T-cell (primary cell): Measurements from ENCODE around the gene CDC42BPB. TPM values are rescaled to one million over a fixed set of nuclear protein-coding genes. Genes with fewer than 3 reads are reported as not detected.

ENCODE experiments used
- ATAC-seq, 4 experiments: fragments of 200-7000 bp in 3 of 4; fragments of 150-1000 bp in 1 of 4; cut with Tn5 transposase; replicated peaks in 1 of 4; 1 replicate in 3 of 4; 2 replicates in 1 of 4; pipeline ENCODE4 v1.10.0; 2021; ENCODE audit warnings: moderate library complexity in 3 of 4, mild to moderate bottlenecking in 2 of 4, moderate number of reproducible peaks in 1 of 4
- CTCF ChIA-PET, 2 donors: fragments of 300-600 bp; sonication (Branson Sonifier 250); formaldehyde crosslinking; loops; one replicate each; lab custom pipeline; 2022; ENCODE audit warnings: antibody characterized with exemption in 2 of 2; lab: Charles Lee
- POLR2A ChIA-PET, 2 donors: fragments of 300-600 bp; sonication (Branson Sonifier 250); formaldehyde crosslinking; loops; one replicate each; lab custom pipeline; 2022; ENCODE audit warnings: antibody characterized with exemption in 2 of 2; lab: Charles Lee
- DNase-seq, 35 experiments: peaks; one replicate each; pipeline versions ENCODE4 v3.0.0 to v3.0.0-alpha.2; 2013 to 2023
- H3K27ac ChIP-seq: one replicate; pipeline ENCODE4 v1.5.1; 2013; ENCODE audit warnings: low read length
- H3K27me3 ChIP-seq, 2 experiments: replicated peaks in 1 of 2; 1 replicate in 1 of 2; 2 replicates in 1 of 2; pipeline versions ENCODE4 v1.6.1 to v1.7.0; 2013; ENCODE audit warnings: low read length in 1 of 2, mixed read lengths in 1 of 2; ENCODE audit not compliant: control insufficient read depth in 2 of 2, insufficient read depth in 2 of 2; ENCODE audit errors: extremely low read depth in 1 of 2
- H3K36me3 ChIP-seq, 2 donors: 1 replicate in 1 of 2; 2 replicates in 1 of 2; pipeline versions ENCODE4 v1.6.1 to v1.7.0; 2013; ENCODE audit warnings: low read length in 1 of 2; ENCODE audit not compliant: control insufficient read depth in 2 of 2, insufficient read depth in 1 of 2; ENCODE audit errors: extremely low read depth in 1 of 2
- H3K4me1 ChIP-seq, 2 experiments: 1 replicate in 1 of 2; 2 replicates in 1 of 2; pipeline versions ENCODE4 v1.6.1 to v1.7.0; 2013; ENCODE audit warnings: low read length in 2 of 2, mixed read lengths in 1 of 2; ENCODE audit not compliant: insufficient read depth in 2 of 2, control insufficient read depth in 1 of 2; ENCODE audit errors: extremely low read depth in 1 of 2
- H3K4me3 ChIP-seq, 2 donors: 1 replicate in 1 of 2; 2 replicates in 1 of 2; pipeline versions ENCODE4 v1.5.1 to v1.7.0; 2013; ENCODE audit warnings: mild to moderate bottlenecking in 2 of 2, low read length in 1 of 2, moderate library complexity in 1 of 2; ENCODE audit not compliant: control insufficient read depth in 1 of 2; ENCODE audit errors: extremely low read depth in 1 of 2
- H3K9me3 ChIP-seq: 2 replicates; pipeline ENCODE4 v1.7.0; 2013
- H3K27ac Mint-ChIP-seq, 2 donors: one replicate each; pipeline ENCODE4 v1.8.0; 2020 to 2021; ENCODE audit warnings: mild to moderate bottlenecking in 2 of 2, mixed read lengths in 2 of 2
- H3K27me3 Mint-ChIP-seq, 2 donors: one replicate each; pipeline ENCODE4 v1.8.0; 2021 to 2022; ENCODE audit warnings: mixed read lengths in 2 of 2
- H3K36me3 Mint-ChIP-seq: one replicate; pipeline ENCODE4 v1.8.0; 2021; ENCODE audit warnings: mixed read lengths
- H3K4me1 Mint-ChIP-seq, 3 donors: one replicate each; pipeline ENCODE4 v1.8.0; 2020 to 2022; ENCODE audit warnings: mixed read lengths in 3 of 3, mild to moderate bottlenecking in 1 of 3
- H3K4me3 Mint-ChIP-seq, 3 donors: one replicate each; pipeline ENCODE4 v1.8.0; 2020 to 2022; ENCODE audit warnings: mild to moderate bottlenecking in 3 of 3, mixed read lengths in 3 of 3, moderate library complexity in 3 of 3
- H3K9me3 Mint-ChIP-seq, 3 donors: one replicate each; pipeline ENCODE4 v1.8.0; 2020 to 2022; ENCODE audit warnings: mixed read lengths in 3 of 3
- WGBS: methylation state at CpG from one replicate; pipeline ENCODE4 v1.1.5; 2013; ENCODE audit warnings: missing lambda C conversion rate; ENCODE audit not compliant: insufficient coverage; 5-methylcytosine and 5-hydroxymethylcytosine counted together
- total RNA-seq, 35 experiments: library from RNA in 6 of 35; stranded (reverse) in 6 of 35; fragments of 120-200 nt in 1 of 35; gene quantifications; one replicate each; pipeline versions ENCODE4 v1.2.1 to v1.2.4 and lab custom pipeline; 2013 to 2026

Gene CDC42BPB
- total RNA-seq, 5 donors from 2014 or later (not counting 1 experiment from before 2014, with no cell fraction given) = 5.3 to 17.5 (median 11.2) TPM

DNA sequence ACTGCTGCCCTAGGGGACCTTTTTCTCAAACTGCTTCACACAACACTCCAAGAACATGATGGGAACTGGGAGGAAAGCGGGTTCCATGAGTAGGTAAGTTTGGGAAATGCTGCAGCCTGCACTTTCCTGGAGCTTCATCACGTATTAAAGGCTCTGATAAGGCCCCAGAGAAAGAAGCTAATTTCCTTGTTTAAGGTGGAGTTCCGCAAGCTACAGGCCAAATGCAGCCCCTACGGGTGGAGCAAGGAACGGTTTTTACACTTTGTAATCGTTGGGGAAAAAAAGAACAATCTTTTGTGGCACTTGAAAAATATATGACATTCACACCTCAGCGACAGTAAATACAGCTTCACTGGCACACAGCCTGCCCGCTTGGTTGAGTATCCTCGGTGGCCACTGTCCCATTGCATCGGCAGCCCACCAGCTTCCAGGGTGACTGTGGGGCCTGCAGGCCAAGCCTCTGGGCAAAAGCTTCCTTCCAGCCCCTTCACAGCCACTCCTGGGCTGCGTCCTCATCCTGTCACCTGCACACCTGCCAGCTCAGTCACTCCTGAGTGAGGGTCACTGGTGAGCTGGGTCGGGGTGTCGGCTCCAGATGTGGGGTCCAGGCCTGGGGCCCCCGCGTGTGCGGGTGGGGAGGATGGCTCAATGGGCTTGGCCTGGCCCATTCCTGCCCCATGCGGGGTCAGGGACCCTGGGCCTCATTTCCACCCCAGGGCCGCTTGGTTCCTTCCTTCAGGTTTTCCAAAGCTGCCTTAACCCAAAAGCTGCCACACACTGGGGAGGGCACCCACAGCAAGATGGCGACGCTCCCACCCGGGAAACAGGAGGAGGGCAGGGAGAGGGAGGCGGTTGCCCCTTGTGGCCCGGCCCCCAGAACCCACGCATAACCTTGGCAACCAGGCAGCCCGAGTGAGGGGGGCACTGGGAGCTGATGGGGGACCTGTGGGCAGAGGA lies 132.4 kb downstream of the CDC42BPB start:
- Mint-ChIP-seq H3K36me3 (no peaks in the 10 kb centered on the region), H3K4me3 (peak overlapping the region in 1 of 3 donors; percentile 42), H3K27me3 (peaks cover 7 to 21% of the 10 kb centered on the region in 2 donors), H3K4me1 (peaks cover 16 to 28% (median 18%) of the 10 kb centered on the region in 3 donors), H3K9me3 (no peaks in the 10 kb centered on the region), H3K27ac (no peak overlapping the region)
- Histone ChIP-seq H3K9me3 (no peaks in the 10 kb centered on the region), H3K27me3 (peaks cover 2 to 70% of the 10 kb centered on the region in 2 experiments), H3K4me3 (no peak overlapping the region), H3K27ac (no peak overlapping the region), H3K36me3 (no peaks in the 10 kb centered on the region), H3K4me1 (peaks cover 2 to 52% of the 10 kb centered on the region in 2 experiments)
- ChIA-PET POLR2A (no interaction called here), CTCF (no interaction called here)
- DNase-seq (no peak), ATAC-seq (no peak)
- 91% methylated on average over 17 of the region's 25 CpGs for WGBS

DNA sequence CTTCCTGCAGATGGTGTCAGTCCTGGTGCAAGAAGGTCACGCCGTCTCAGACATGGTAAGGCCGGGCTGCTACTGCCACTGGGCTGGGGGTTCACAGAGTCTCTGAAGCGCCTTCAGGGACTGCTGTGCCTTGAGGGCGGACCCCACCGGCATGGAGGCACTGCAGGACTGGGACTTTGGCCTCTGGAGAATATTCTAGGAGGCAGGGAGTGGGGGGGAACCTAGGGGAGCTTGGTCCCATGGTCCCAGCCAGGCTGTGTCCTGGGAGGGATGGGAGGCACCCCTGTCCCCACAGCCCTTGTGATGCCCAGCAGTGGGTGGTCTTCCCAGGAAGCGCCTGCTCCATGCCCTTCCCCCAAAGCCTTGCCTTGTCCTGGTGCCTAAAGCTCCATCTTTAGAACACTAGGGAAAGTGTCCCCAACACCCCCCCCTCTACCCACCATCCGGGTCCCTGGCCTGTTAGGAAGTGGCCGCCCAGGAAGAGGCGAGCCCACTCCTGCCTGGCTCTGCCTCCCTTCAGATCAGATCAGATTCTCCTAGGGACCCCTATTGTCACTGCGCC lies 133.3 kb downstream of the CDC42BPB start:
- Histone ChIP-seq H3K27ac (no peak overlapping the region), H3K4me3 (no peak overlapping the region), H3K27me3 (peaks cover 2 to 64% of the 10 kb centered on the region in 2 experiments), H3K4me1 (peaks cover 0 to 44% of the 10 kb centered on the region in 2 experiments), H3K36me3 (no peaks in the 10 kb centered on the region), H3K9me3 (no peaks in the 10 kb centered on the region)
- no peaks in the 10 kb centered on the region for H3K9me3 Mint-ChIP-seq
- ChIA-PET CTCF (no interaction called here), POLR2A (no interaction called here)
- H3K27ac Mint-ChIP-seq = no peak overlapping the region
- H3K4me3 Mint-ChIP-seq = peak overlapping the region in 1 of 3 donors; percentile 42
- peaks cover 7 to 21% of the 10 kb centered on the region in 2 donors for H3K27me3 Mint-ChIP-seq
- H3K4me1 Mint-ChIP-seq = peaks cover 16 to 27% (median 18%) of the 10 kb centered on the region in 3 donors
- 56% methylated on average over 10 of the region's 11 CpGs for WGBS
- ATAC-seq (no peak), DNase-seq (no peak)
- no peaks in the 10 kb centered on the region for H3K36me3 Mint-ChIP-seq

DNA sequence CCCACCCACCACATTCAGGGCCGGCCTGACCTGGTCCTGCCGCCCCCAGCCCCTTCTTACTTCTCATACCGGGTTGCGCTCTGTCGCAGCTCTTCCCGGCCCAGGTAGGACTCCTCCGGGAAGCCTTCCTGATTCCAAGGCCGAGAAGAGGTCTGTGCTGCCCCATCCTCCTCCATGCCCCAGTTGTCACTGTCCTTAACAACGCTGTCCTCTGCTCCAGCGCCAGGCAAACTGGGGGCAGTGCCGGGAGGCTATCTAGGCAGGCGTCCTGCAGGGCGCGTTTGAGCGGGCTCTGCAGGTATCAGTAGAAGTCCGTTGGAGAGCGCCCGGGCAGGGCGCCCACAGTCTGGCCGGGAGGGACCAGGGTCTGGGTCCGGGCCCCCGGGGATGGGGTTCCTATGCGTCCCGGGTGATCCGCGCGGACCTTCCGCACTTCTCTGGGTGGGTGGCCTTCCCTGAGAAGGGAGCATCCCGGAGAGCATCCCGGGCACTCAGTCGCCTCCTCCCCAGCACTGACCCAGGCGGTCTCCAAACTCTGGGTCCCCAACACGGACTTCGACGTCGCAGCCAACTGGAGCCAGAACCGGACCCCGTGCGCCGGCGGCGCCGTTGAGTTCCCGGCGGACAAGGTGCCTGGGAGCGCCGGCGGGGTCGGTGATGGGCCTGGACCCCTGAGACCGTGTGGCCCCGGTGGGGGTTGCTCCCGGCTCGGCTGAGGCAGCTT lies 134.0 kb downstream of the CDC42BPB start:
- Histone ChIP-seq H3K27me3 (peaks cover 2 to 58% of the 10 kb centered on the region in 2 experiments), H3K27ac (no peak overlapping the region), H3K4me1 (peaks cover 0 to 37% of the 10 kb centered on the region in 2 experiments), H3K4me3 (peak overlapping the region in 1 of 2 donors; percentile 34), H3K9me3 (no peaks in the 10 kb centered on the region), H3K36me3 (no peaks in the 10 kb centered on the region)
- 17% methylated on average over 51 of the region's 53 CpGs for WGBS
- POLR2A ChIA-PET = no interaction called here
- Mint-ChIP-seq H3K4me1 (peaks cover 16 to 23% (median 18%) of the 10 kb centered on the region in 3 donors), H3K27me3 (peaks cover 7 to 19% of the 10 kb centered on the region in 2 donors), H3K27ac (no peak overlapping the region), H3K4me3 (peak overlapping the region; percentile 43 to 72 (median 66)), H3K9me3 (no peaks in the 10 kb centered on the region), H3K36me3 (no peaks in the 10 kb centered on the region)
- ATAC-seq = peak in 2 of 4 experiments; percentile 12 to 15
- no peak for DNase-seq
- CTCF ChIA-PET = no interaction called here

DNA sequence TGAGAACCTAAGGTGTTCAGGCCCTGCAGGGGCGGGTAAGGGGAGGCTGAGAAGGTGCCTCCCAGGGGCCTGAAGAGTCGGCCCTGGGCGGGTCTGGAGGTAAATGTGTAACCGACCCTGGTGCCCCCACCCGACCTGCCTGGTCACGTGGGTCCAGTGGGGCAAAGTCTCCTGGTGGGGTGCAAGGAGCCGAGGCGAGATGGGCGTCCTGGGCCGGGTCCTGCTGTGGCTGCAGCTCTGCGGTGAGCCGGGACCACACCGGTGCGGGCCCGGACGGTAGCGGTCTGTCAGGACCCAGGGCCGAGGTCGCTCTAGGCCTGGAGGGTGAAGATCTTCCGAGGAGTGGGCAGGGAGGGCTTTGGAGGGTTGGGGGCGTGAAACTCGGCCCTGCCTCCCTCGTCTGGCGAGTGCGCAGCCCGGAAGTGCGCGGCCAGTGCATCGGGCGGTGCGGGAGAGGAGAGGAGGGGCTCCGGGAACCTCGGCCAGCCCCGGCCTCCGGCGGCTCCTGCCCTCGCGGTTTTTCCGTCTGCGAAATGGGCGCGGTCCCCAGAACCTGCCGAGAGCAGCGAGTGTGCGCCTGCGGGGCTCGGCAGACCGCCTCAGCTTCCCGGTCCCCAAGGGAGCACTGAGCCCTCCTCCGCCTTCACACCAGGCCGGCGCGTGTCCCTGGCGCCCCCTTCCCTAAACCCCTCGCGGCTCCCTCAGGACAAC lies 134.7 kb downstream of the CDC42BPB start, which contains the start of gene AMN:
Gene AMN, plus strand, starts transcription at position 174 of the 711 bp plus-strand sequence. Its CDS starts 26 bp downstream, at position 200.
- DNase-seq = no peak
- H3K36me3 ChIP-seq = no peaks in the 10 kb centered on the region
- peak in 2 of 4 experiments; percentile 25 to 28 for ATAC-seq
- H3K9me3 ChIP-seq = no peaks in the 10 kb centered on the region
- Mint-ChIP-seq H3K36me3 (no peaks in the 10 kb centered on the region), H3K27ac (no peak within 1 kb of the TSS), H3K9me3 (no peaks in the 10 kb centered on the region), H3K4me3 (peak within 1 kb of the TSS; percentile 43 to 72 (median 66)), H3K4me1 (peaks cover 16 to 21% (median 18%) of the 10 kb centered on the region in 3 donors), H3K27me3 (peaks cover 7 to 19% of the 10 kb centered on the region in 2 donors)
- 10% methylated on average over 54 of the region's 56 CpGs for WGBS
- H3K4me1 ChIP-seq = peaks cover 0 to 35% of the 10 kb centered on the region in 2 experiments
- H3K27ac ChIP-seq = no peak within 1 kb of the TSS
- ChIA-PET POLR2A (no interaction called here), CTCF (no interaction called here)
- H3K4me3 ChIP-seq = peak within 1 kb of the TSS in 1 of 2 donors; percentile 34
- H3K27me3 ChIP-seq = peaks cover 2 to 51% of the 10 kb centered on the region in 2 experiments

DNA sequence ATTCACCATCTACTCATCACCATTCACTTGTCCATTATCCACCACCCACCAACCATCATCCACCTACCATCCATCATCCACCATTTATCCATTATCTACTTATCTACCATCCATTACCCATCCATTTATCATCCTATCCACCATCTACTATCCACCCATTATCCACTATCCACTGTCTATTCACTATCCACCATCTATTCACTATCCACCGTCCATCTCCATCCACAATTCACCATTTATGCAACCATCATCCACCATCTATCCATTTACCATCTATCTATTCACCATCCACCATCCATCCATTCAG lies 136.4 kb downstream of the CDC42BPB start:
- Histone ChIP-seq H3K9me3 (no peaks in the 10 kb centered on the region), H3K27me3 (peaks cover 2 to 38% of the 10 kb centered on the region in 2 experiments), H3K36me3 (no peaks in the 10 kb centered on the region), H3K4me3 (no peak overlapping the region), H3K4me1 (peaks cover 0 to 37% of the 10 kb centered on the region in 2 experiments), H3K27ac (no peak overlapping the region)
- no peak overlapping the region for H3K27ac Mint-ChIP-seq
- DNase-seq (no peak), ATAC-seq (no peak)
- H3K36me3 Mint-ChIP-seq = no peaks in the 10 kb centered on the region
- peaks cover 4 to 11% of the 10 kb centered on the region in 2 donors for H3K27me3 Mint-ChIP-seq
- H3K4me1 Mint-ChIP-seq = peaks cover 11 to 17% (median 17%) of the 10 kb centered on the region in 3 donors
- ChIA-PET CTCF (no interaction called here), POLR2A (no interaction called here)
- 100% methylated on average over 1 of the region's 1 CpG for WGBS
- no peak overlapping the region for H3K4me3 Mint-ChIP-seq
- no peaks in the 10 kb centered on the region for H3K9me3 Mint-ChIP-seq
